EL (cell line): Measurements from ENCODE around the gene GDPD4.

ENCODE experiments used
- DNase-seq: peaks from one replicate; pipeline ENCODE4 v3.0.0-alpha.2; 2016

Gene GDPD4

DNA sequence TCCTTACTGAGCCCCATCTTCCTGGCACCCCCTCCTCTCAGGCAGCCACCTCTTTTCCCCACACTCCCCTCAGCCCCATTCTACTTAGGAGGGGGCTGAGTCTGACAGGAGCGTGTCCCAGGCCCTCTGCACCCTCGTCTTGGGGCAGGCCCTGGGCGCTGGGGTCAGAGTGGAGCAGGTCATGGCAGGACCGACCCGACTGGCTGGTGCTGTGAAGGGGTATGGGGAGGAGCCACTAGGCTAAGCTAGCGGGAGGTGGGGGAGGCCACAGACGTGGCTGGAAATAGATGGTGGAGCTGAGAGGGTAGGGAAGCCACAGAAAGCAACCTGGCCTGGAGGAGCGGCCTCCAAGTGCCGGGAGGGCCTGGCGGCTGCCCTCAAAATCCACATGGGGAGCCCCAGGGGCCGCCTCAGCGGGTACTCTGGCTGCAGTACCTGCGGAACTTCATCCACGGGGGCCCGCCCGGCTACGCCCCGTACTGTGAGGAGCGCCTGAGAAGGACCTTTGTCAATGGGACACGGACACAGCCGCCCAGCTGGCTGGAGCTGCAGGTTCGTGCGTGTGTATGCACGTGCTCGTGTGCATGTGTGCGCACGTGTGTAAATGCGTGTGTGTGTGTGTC is 111.8 kb downstream of the GDPD4 start:
- no peak for DNase-seq

DNA sequence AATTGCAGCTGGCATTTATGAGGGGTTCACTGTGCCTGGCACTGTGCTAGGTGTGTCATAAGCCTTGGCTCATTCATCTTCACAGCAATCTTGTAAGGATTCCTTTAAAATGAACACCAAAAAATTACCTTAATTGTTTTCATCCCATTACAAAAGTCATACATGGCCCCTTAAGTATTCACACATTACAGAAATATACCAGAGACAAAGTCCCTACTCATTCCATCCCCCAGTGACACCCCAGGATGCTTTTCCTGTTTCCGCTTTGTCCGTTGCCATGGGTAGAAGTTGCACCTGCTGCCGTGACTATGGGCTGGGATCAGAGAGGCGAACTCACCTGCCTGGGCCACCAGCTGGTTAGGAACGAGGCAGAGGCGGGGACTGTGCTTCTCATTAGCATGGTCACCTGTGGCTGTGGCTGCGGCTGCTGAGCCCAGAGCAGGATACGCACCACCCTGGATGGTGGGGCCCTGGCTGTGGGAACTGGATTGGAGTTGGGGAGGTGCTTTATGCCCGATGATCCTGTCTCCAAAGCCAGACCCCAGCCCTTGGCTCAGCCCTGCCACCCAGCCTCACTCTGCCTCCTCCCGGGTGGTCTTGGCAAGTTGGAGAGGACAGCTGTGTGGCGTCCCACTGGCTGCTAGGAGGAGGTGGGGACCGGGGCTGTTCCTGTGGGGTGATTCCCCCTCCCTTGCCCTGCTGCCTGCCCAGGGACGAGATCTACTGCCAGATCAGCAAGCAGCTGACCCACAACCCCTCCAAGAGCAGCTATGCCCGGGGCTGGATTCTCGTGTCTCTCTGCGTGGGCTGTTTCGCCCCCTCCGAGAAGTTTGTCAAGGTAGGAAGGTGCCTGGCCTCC is 112.6 kb downstream of the GDPD4 start:
- DNase-seq: no peak

DNA sequence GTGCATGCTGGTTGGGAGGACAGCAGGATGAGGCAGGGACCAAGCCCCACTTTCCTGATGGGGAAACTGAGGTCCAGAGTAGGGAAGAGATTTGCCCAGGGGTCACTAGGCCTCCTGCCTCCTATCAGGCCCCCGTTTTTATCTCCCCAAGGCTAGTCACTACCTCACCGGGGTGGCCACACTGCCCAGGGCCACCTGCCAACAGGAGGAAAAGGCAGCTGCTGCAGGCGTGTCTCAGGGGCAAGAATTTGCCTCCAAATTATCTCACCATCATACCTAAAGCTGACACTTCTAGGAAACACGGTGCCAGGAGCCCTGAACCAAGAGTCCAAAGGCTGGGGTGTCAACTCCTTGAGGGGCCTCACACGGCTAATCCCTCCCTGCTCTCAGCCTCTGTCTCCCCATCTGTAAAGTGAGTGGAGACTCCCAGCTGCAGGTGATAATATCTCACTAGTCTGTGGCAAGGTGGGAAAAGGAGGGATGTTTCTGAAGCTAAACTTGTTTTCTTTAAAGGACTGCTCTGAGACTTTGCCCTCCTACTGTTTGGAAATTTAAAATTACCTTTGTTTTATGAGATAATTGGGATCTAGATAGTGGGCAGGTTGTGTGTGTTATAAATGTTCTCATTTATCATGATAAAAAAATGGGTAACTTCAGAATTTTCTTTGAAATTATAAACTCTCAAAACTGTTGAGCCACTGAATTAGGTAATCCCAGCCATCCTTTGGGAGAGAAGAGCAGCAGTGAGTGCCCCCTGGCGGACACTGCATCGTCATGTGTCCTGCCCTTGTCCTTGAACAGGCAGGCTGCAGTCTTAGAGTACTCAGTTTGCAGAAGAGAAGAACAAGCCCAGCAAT is 113.5 kb downstream of the GDPD4 start:
- DNase-seq: peak; percentile 75

DNA sequence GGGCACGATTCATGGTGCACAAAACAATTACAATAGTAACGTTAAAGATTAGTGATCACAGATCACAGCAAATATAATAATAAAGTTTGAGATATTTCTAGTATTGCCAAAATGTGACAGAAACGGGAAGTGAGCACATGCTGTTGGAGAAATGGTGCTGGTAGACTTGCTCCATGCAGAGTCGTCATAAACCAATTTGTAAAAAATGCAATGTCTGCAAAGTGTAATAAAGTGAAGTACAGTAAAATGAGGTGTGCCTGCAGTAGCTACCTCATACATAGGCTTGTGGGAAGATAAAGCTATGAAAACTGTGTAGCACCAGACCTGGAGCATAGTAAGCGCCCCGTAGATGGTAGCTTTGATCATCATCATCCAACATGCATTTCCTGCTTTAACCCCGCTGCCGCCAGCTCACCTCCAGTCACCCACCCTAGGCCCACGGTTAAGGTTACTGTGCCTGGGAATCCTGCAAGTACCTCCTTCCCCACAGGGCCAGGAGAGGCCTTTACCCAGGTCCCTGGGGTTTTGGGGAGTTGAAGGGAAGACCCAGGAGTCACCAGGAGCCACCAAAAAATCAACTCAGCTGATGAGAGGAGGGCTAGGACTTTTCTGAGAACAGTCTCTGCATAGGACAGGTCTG is 114.3 kb downstream of the GDPD4 start:
- DNase-seq: no peak

DNA sequence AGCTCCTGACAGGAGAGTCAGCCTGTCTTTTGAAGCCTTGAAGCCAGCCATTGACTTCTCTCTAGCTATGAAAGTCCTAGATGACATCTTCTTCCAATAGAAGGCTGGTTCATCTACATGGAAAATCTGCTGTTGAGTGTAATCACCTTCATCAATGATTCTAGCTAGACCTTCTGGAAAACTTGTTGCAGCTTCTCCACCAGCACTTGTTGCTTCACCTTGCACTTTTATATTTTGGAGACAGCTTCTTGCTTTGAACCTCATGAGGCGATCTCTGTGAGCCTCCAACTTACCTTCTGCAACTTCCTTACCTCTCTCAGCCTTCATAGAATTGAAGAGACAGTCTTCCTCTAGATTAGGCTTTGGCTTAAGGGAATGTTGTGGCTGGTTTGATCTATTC is 115.2 kb downstream of the GDPD4 start:
- no peak for DNase-seq

DNA sequence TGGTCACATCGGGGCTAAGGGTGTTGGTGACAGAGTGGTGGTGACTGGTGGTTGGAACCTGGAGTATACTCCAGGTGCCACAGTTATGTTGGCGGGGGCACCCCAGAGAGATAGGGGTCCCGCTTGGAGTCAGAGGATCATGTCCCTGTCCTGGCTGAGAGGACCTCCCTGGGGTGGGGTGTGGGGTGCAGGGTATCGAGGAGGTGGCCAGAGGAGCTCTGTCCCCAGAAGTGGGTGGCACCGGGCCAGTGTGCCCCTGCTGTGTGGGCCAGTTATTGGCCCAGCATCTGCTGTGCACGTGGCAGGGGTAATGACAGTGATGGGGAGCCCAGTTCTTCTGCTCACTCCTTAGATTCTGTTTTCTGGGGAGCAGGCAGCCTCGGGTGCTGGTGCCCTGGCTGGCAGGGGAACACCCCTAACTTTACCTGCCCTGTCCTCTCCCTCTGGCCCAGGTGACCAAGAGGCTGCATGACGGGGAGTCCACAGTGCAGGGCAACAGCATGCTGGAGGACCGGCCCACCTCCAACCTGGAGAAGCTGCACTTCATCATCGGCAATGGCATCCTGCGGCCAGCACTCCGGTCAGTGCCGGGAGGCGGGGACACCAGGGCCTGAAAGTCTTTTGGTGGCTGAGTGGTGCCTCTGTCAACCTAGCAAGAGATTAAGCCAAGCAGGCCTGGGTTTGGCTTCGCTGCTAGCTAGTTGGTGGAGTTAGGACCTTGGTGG is 117.2 kb downstream of the GDPD4 start:
- DNase-seq: no peak

DNA sequence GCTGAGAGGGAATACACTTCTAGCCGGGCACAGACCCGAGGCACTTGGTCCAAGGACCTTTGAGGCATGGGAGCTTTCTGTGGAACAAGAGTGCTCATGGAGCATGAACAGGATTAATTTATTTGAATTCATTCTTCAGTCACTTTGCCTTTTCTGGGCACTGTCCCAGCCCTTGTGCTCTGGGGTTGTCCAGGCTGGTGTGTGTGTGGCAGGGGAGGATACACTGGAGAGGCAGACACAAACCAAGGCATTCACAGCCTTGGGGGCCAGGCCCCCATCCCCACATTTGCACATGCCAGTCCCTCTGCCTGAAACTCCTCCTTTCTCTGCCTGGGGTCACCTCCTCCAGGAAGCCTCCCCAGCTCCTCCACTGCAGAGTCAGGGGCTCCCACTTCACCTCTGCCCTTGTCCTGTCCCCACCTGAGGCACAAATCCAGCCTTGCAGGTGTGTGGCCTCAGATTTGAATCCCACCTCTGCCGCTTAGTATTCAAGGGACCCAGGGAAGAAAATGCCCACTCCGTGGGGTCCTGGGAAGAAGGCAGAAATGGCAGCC is 118.0 kb downstream of the GDPD4 start:
- DNase-seq: no peak

DNA sequence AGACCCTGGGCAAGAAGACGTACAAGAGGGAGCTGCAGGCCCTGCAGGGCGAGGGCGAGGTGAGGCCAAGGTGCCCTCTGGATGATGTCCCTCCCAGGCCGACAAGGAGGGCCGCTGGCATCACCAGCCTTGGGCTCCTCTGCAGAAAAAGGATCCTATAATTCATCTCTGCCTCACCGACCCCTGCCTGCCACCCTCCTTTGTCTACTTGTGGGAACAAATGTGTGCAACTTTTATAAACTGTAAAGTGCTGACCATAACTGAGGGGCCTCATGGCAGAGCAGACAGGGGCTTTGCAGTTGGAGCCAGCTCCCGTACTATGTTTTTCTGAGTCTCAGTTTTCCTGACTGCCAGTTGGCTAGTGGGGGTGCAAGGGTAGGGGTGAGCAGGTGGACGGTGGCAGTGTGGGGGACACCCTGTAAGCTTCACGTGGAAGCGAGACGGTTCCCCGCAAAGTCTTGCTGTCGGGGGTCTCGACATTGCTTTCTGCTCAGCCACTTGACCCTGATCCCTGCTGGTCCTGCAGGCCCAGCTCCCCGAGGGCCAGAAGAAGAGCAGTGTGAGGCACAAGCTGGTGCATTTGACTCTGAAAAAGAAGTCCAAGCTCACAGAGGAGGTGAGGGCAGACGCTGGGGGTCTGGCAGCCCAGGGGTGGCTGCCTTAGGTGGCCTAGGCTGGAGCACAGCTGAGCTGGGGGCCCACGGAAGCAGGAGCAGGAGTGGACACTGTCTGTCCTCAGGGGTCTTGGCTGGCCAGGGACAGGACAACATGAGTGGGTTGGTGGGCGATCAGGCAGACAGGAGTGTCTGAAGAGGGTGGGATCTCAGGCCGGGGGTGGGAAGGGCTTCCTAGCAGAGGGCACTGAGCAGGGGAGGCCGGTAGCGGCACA is 118.7 kb downstream of the GDPD4 start:
- DNase-seq: no peak

DNA sequence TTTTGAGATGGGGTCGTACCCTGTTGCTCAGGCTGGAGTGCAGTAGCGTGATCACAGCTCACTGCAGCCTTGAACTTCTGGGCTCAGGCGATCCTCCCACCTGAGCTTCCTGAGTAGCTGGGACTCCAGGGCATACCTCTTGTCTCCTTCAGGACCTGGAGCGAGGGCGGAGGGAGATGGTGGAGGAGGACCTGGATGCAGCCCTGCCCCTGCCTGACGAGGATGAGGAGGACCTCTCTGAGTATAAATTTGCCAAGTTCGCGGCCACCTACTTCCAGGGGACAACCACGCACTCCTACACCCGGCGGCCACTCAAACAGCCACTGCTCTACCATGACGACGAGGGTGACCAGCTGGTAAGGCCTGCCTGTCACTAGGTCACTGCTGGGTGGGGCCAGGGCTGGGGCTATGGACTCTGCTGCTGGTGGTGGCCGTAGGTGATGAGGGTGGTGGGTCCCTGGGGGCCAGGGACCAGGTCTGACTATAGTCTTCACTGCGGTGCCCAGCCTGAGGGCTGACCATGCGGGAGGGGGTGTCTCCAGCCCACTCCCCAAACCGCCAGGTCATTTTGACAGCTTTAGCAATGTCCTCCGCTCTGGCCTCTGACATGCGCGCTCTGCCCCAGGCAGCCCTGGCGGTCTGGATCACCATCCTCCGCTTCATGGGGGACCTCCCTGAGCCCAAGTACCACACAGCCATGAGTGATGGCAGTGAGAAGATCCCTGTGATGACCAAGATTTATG is 119.5 kb downstream of the GDPD4 start:
- no peak for DNase-seq

DNA sequence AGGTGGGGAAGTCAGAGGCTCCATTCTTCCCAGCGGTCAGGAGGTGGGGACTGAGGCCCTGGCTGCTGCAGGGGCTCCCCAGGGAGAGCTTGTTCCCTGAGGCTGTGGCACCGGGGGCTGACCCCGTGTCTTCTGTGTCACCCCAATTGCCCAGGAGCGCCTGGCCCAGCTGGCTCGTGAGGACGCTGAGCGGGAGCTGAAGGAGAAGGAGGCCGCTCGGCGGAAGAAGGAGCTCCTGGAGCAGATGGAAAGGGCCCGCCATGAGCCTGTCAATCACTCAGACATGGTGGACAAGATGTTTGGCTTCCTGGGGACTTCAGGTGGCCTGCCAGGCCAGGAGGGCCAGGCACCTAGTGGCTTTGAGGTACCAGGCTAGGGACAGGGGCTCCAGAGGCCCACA is 120.3 kb downstream of the GDPD4 start:
- no peak for DNase-seq

DNA sequence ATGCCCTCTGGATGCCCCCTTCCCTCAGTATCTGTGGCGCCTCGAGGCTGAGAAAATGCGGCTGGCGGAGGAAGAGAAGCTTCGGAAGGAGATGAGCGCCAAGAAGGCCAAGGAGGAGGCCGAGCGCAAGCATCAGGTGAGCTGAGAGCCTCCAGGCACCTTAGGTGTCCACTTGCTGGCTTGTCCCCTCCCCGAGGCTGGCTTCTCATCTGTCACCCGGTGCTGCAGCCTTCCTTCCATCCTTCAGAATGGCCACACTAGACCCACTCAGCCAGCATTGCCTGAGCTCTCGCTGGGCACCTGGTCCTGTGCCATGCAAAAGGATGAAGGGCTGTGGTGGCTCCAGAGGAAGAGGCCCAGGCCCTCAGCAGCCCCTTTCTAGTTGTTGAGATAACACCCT is 121.1 kb downstream of the GDPD4 start:
- DNase-seq: no peak

DNA sequence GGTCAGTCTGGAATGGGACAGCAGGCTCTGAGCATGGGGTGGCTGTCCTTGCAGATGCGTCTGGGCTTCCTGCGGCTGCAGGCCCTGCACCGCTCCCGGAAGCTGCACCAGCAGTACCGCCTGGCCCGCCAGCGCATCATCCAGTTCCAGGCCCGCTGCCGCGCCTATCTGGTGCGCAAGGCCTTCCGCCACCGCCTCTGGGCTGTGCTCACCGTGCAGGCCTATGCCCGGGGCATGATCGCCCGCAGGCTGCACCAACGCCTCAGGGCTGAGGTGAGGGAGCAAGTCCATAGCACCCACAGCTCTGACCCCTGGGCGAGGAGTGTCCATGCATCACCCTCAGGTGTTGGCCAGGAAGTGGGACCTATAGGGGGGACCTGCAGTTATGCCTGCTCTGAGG is 121.8 kb downstream of the GDPD4 start:
- no peak for DNase-seq

DNA sequence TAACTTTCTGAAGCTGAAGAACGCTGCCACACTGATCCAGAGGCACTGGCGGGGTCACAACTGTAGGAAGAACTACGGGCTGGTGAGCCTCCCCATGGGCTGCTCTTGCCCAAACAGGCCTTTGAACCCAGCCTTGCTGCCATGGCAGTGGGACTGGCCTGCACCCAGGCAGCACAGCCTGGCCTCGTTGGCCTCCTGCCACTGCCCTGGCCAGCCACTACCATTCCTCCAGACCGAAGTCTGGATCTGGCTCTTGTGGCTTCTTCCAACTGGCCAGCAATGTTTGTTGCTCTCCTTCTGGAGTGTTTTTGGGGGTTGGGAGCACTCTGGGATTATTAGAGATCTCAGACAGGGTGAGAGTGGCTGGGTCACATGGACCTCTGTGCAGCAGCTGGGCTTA is 122.4 kb downstream of the GDPD4 start:
- DNase-seq: no peak

DNA sequence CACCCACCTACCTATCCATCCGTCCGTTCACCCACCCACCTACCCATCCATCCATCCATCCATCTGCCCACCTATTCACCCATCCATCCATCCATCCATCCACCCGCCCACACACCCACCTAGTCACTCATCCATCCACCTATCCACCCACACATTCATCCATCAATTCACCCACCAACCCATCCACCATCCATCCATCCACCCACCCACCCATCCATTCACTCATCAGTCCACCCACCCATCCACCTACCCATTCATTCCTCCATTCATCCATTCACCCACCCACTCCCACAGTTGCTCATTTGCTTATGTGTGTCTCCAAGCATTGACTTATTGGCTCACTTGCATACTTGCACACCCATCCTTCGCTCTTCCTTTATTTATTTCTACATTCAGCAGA is 123.3 kb downstream of the GDPD4 start:
- DNase-seq: no peak

DNA sequence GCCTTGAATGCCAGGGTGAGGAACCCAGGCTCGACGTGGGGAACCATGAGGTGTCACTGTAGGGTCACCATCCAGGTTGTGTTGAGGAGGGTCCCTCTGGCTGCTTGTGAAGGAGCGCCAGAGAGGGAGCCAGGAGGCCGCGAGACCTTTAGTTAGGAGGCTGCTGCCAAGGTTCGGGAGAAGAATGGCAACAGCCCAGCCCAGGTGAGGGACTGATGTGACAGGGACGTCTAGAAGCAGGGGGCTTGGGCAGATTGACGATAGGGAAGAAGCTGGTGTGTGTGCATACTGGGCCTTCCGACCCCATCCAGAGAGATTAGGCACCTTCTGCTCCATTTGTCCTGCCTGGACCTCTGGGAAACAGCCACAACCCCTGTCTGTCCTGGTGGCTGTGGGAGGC is 124.5 kb downstream of the GDPD4 start:
- no peak for DNase-seq

DNA sequence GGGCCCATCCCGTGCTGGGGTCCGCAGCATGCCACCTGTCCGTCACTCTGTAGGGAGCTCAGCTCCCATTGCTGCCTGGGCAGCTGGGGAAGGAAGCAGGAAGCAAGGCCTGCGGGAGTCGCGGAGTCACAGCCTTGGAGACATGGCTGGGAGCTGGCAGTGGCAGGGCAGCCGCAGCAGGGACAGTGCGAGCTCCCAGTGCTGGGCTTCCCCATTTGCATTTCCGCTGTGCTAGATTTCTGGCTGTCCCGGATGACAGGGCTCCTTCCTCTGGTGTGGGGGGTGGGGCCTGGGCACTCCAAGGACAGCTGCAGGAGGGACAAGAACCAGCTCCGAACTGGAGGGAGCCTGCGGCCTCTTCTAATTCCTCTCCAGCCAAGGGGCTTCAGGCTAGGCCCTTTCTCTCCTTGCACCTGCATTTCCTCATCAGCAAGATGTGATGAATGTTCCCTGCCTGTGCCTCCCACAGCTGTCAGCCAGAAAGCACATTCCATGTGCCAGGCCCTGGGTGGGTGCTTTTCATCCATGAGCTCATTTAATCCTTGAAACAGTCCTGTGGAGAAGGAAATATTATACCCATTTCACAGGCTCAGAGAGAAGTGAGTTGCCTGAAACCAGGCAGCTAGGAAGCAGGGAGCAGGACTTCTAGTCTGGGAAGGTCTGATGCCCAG is 125.5 kb downstream of the GDPD4 start:
- no peak for DNase-seq

DNA sequence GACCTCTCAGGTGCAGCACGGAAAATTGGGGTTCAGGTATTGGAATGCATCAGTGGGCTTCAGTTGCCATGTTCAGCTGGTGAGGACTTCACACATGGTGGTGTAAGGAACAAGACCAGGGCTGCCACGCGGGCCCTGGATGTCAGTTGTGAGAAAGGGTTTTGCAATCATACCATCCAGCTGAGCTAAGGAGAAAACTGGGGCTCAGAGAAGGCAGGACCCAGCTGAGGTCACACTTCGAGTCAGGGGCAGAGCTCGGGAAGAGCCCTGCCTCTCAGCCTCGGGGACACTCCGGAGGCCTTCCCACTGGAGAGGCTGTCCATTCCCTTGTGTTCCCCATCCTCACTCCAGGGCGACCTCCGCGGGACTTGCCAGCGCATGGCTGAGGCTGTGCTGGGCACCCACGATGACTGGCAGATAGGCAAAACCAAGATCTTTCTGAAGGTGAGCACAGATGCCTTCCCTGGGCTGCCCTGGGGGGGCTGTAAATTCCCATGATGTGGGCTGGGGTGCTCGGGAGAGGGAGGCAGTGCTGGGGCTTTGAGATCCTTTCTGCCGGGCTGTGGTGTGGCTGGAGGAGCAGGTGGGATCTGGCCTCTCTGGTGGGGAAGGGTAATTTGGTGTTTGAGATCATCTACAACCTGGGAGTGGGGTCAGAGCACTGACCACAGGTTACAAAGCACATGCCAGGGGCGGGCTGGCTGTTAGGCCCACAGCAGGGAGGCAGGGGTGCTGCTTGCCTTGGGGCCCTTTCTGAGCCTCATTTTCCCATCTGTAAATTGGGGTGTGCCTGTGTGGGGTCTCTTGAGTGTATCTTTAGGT is 126.3 kb downstream of the GDPD4 start:
- no peak for DNase-seq

DNA sequence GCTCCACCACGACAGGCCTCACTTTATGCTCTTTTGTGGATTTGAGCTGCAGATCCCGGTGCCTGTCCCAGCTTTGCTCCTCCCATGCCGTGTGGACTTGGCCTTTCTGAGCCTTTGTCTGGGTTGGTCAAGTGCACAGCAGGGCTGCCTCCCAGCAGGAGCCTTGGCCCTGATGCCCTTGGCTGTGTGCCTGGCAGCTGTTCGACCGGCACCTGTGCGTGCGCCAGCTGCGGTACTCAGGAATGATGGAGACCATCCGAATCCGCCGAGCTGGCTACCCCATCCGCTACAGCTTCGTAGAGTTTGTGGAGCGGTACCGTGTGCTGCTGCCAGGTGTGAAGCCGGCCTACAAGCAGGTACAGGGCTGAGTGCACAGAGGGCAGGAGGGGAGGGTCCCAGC is 126.9 kb downstream of the GDPD4 start:
- DNase-seq: no peak

DNA sequence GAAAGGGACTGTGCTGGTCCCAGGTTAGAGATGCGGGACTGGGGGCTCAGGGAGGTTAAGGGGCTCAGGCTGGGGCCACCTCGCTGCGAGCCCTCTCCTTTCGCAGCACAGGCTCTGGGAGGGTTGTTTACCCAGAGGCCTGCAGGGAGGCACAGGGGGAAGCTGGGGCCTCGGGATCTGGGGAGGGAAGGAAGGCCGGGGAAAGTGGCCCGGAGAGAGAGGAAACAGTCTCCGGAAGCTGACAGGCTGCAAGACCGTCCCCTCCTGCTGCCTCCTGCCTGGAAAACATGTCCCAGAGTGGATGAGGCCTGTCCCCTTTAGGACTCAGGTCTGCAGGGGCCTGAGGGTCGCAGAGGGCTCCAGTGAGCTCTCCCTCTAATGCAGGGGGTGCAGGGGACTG is 128.0 kb downstream of the GDPD4 start:
- DNase-seq: no peak
